K562 (cell line): ENCODE results near the gene ZNF615. TPM values are rescaled to one million over a fixed set of nuclear protein-coding genes. Genes with fewer than 3 reads are reported as not detected.
"Not testable (repeated sequence)": the region's sequence is repeated elsewhere in the genome, so short reads cannot be mapped to it uniquely, and the experiment has no call there.

ENCODE experiments used
- ATAC-seq: fragments of 200-7000 bp; cut with Tn5 transposase; 3 replicates; pipeline ENCODE4 v1.9.1; 2020; ENCODE audit warnings: moderate library complexity
- BruUV-seq: library from RNA; stranded (reverse); fragments of 400-500 nt; replicated peaks from 2 replicates; lab custom pipeline; 2021; lab: Mats Ljungman, UMichigan
- CTCF ChIA-PET: fragments of 300-600 bp; formaldehyde crosslinking; extraction: SDS; loops from one replicate; lab custom pipeline; 2021; ENCODE audit warnings: low intra/inter-chr PET ratio; lab: Yijun Ruan, JAX
- POLR2A ChIA-PET: fragments of 300-600, 350-650 bp; sonication (Branson Sonifier 250); formaldehyde crosslinking; extraction: SDS; loops from one replicate; lab custom pipeline; 2021; ENCODE audit warnings: antibody characterized with exemption, inconsistent platforms; lab: Yijun Ruan, JAX
- DNase-seq, 4 experiments: peaks; one replicate each; pipeline versions ENCODE4 v3.0.0 to v3.0.0-alpha.2; 2011 to 2018; ENCODE audit warnings: low spot score in 3 of 4, mixed read lengths in 3 of 4; ENCODE audit errors: extremely low read depth in 1 of 4
- FAIRE-seq: peaks from 2 replicates; lab custom pipeline; 2011; peaks lifted over from hg19 to GRCh38; lab: Jason Lieb, UNC
- H2AFZ ChIP-seq: 2 replicates; pipeline ENCODE4 v1.6.0; 2011; ENCODE audit warnings: low read depth, low read length, control low read depth, inconsistent platforms
- H3K27ac ChIP-seq: fragments of 200-600 bp; 3 replicates; pipeline ENCODE4 v1.8.0; 2011; ENCODE audit warnings: low read depth, mild to moderate bottlenecking, control low read depth, inconsistent platforms, low read length, moderate library complexity, mixed read lengths; ENCODE audit errors: extremely low read depth
- H3K27me3 ChIP-seq, 2 experiments: fragments of 300-600 bp in 1 of 2; 2 replicates in 1 of 2; 3 replicates in 1 of 2; pipeline versions ENCODE4 v1.6.0 to v1.8.0; 2011; ENCODE audit warnings: inconsistent platforms in 2 of 2, low read length in 2 of 2, mild to moderate bottlenecking in 1 of 2, mixed read lengths in 1 of 2, moderate library complexity in 1 of 2; ENCODE audit not compliant: control insufficient read depth in 2 of 2, insufficient read depth in 2 of 2
- H3K36me3 ChIP-seq: fragments of 300-600 bp; 3 replicates; pipeline ENCODE4 v1.8.0; 2011; ENCODE audit warnings: mild to moderate bottlenecking, low read length, inconsistent platforms; ENCODE audit not compliant: control insufficient read depth, insufficient read depth
- H3K4me1 ChIP-seq, 2 experiments: fragments of 200-600 bp in 1 of 2; replicated peaks in 1 of 2; 2 replicates in 1 of 2; 3 replicates in 1 of 2; pipeline versions ENCODE4 v1.5.1 to v1.8.0; 2011; ENCODE audit warnings: inconsistent platforms in 2 of 2, low read length in 2 of 2, mild to moderate bottlenecking in 1 of 2, mixed read lengths in 1 of 2, moderate library complexity in 1 of 2; ENCODE audit not compliant: control insufficient read depth in 2 of 2, insufficient read depth in 2 of 2
- H3K4me2 ChIP-seq: 2 replicates; pipeline ENCODE4 v1.6.1; 2011; ENCODE audit warnings: low read length, control low read depth, inconsistent platforms, mixed read lengths; ENCODE audit not compliant: insufficient read depth
- H3K4me3 ChIP-seq: fragments of 200-600 bp; sonication (generic), shearing (Covaris generic); 2 replicates; pipeline ENCODE4 v1.5.1; 2016; ENCODE audit warnings: control low read depth, inconsistent platforms
- H3K79me2 ChIP-seq: fragments of 200-600 bp; 3 replicates; pipeline ENCODE4 v1.8.0; 2011; ENCODE audit warnings: low read length, inconsistent platforms; ENCODE audit not compliant: control insufficient read depth, insufficient read depth
- H3K9ac ChIP-seq, 2 experiments: 2 replicates each; pipeline versions ENCODE4 v1.6.0 to v1.6.1; 2011; ENCODE audit warnings: low read depth in 2 of 2, low read length in 2 of 2, control low read depth in 1 of 2, inconsistent platforms in 1 of 2, mild to moderate bottlenecking in 1 of 2, mixed read lengths in 1 of 2; ENCODE audit not compliant: insufficient read depth in 1 of 2
- H3K9me1 ChIP-seq: one replicate; pipeline ENCODE4 v1.6.0; 2011; ENCODE audit warnings: inconsistent platforms, mild to moderate bottlenecking, low read length, moderate library complexity; ENCODE audit not compliant: control insufficient read depth, insufficient read depth
- H3K9me3 ChIP-seq: replicated peaks from 2 replicates; pipeline ENCODE4 v1.5.1; 2011; ENCODE audit warnings: low read depth, low read length, inconsistent platforms; ENCODE audit not compliant: control insufficient read depth, insufficient read depth
- H4K20me1 ChIP-seq: replicated peaks from 2 replicates; pipeline ENCODE4 v1.6.1; 2011; ENCODE audit warnings: low read length, inconsistent platforms, mixed read lengths; ENCODE audit not compliant: control insufficient read depth, insufficient read depth
- POLR3A ChIP-seq: IDR thresholded peaks from 2 replicates; pipeline ENCODE4 v1.6.1; 2011; ENCODE audit warnings: borderline replicate concordance, mild to moderate bottlenecking, moderate library complexity; ENCODE audit not compliant: insufficient read length, insufficient read depth; ENCODE audit errors: extremely low read depth
- WGBS: fragments of 100-300 bp; shearing (Covaris generic); methylation state at CpG from one replicate; pipeline ENCODE4 v1.1.6; 2016; ENCODE audit warnings: low coverage, mixed read lengths; ENCODE audit not compliant: insufficient coverage; ENCODE audit errors: missing lambda C conversion rate; 5-methylcytosine and 5-hydroxymethylcytosine counted together
- in situ Hi-C: fragments of 300-500 bp; cut with MboI; formaldehyde crosslinking; loops from 4 replicates; pipeline ENCODE4 v1.15.0; 2018; ENCODE audit warnings: inconsistent platforms, mixed read lengths
- intact Hi-C: fragments of 100-400 bp; cut with micrococcal nuclease; formaldehyde crosslinking; loops from 2 replicates; pipeline ENCODE4 v1.14.2; 2022
- polyA plus RNA-seq, 8 experiments: library from polyadenylated mRNA; depleted of rRNA in 4 of 8; stranded (reverse) in 5 of 8; unstranded in 3 of 8; fragments of >200 nt; fragmentation: Nextera tagmentation in 2 of 8; fragmentation: Illumina TruSeq in 1 of 8; extraction: Ambion mirVana in 2 of 8; extraction: Trizol in 1 of 8; gene quantifications; 2 replicates each; pipeline versions ENCODE4 v1.2.1 to v1.2.3, GENCODE V29; 2011 to 2014; ENCODE audit warnings: inconsistent platforms in 1 of 8, missing spikeins in 1 of 8
- total RNA-seq, 7 experiments: library from RNA; depleted of rRNA in 6 of 7; stranded (reverse); fragments of >200 nt in 6 of 7; fragmentation: Illumina TruSeq in 2 of 7; extraction: Trizol in 2 of 7; gene quantifications; 2 replicates each; pipeline versions ENCODE4 v1.2.1 to v1.2.3, GENCODE V29; 2011 to 2021; ENCODE audit warnings: low replicate concordance in 1 of 7
- TF ChIP-seq, protein P1 (sequence below), 3 experiments: IDR thresholded peaks in 2 of 3; conservative IDR thresholded peaks in 1 of 3; 2 replicates each; pipeline ENCODE4 v1.5.1; 2011 to 2012; ENCODE audit warnings: low read length in 3 of 3, mild to moderate bottlenecking in 3 of 3, control low read depth in 2 of 3, improper control_type of control experiment in 1 of 3, inconsistent platforms in 1 of 3, low read depth in 1 of 3, mixed read lengths in 1 of 3, moderate library complexity in 1 of 3; ENCODE audit not compliant: insufficient read depth in 2 of 3

ZNF615 gene
- total and polyA plus RNA-seq, 9 of the 15 experiments (the other 6 are each of a cell fraction or from before 2014, with no cell fraction given): 1.2 to 4.4 (median 2.7) TPM

DNA sequence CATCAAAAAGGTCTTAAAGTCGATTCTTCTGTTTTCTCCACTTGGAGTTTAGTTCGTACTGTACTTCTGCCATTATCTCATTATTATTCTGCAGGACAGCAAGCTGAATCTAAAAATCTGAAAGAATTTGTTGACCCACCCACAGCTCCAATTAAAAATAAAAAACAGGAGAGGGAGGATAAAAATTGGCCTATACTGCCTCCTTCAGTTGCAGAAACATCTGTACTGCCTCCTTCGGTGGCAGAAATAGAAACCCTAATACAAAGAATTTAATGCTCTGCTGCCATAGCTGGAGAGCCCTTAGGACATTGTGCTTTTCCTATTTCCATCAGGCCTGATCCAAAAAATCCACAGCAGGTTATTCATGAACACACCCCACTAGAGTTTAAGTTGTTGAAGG is 31.2 kb downstream of the ZNF615 start:
- WGBS: 9% methylated on average over 3 of the region's 3 CpGs
- POLR2A ChIA-PET: no interaction called here
- no peak for FAIRE-seq

DNA sequence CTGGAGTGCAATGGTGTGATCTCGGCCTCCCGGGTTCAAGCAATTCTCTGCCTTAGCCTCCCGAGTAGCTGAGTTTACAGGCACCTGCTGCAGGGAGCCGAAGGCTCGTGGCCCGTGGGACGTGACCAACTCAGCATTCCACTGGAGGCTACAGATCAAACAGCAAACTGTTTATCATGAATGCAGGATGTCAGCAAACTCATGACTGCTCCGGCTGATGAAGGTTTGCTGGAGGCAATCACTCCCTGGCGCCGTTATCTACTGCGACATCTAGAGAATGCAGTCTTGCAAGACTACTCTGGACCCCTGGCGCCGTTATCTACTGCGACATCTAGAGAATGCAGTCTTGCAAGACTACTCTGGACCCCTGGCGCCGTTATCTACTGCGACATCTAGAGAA is 32.2 kb downstream of the ZNF615 start:
- ATAC-seq, BruUV-seq, H3K79me2 ChIP-seq, H3K36me3 ChIP-seq, H3K4me1 ChIP-seq, H3K27ac ChIP-seq, intact Hi-C loops, H4K20me1 ChIP-seq, DNase-seq, H3K4me3 ChIP-seq, in situ Hi-C loops, CTCF ChIA-PET, POLR2A ChIA-PET, FAIRE-seq, H3K4me2 ChIP-seq, H3K27me3 ChIP-seq, H3K9ac ChIP-seq, H3K9me1 ChIP-seq, H2AFZ ChIP-seq: not testable (repeated sequence)
- peaks cover 12% of the 10 kb centered on the region for H3K9me3 ChIP-seq
- 15% methylated on average over 17 of the region's 17 CpGs for WGBS

More for the DNA sequence above, 31.2 kb downstream of the ZNF615 start:
- Histone ChIP-seq H2AFZ (no peak overlapping the region), H4K20me1 (no peaks in the 10 kb centered on the region), H3K4me2 (no peak overlapping the region), H3K9me3 (peaks cover 4% of the 10 kb centered on the region), H3K9ac (no peak overlapping the region), H3K4me3 (no peak overlapping the region), H3K36me3 (no peaks in the 10 kb centered on the region), H3K9me1 (no peaks in the 10 kb centered on the region), H3K27ac (no peak overlapping the region), H3K79me2 (no peaks in the 10 kb centered on the region), H3K4me1 (no peaks in the 10 kb centered on the region), H3K27me3 (no peaks in the 10 kb centered on the region)
- in situ Hi-C loops: no loop called here
- intact Hi-C loops: no loop called here
- TF ChIP-seq, protein P1, sequence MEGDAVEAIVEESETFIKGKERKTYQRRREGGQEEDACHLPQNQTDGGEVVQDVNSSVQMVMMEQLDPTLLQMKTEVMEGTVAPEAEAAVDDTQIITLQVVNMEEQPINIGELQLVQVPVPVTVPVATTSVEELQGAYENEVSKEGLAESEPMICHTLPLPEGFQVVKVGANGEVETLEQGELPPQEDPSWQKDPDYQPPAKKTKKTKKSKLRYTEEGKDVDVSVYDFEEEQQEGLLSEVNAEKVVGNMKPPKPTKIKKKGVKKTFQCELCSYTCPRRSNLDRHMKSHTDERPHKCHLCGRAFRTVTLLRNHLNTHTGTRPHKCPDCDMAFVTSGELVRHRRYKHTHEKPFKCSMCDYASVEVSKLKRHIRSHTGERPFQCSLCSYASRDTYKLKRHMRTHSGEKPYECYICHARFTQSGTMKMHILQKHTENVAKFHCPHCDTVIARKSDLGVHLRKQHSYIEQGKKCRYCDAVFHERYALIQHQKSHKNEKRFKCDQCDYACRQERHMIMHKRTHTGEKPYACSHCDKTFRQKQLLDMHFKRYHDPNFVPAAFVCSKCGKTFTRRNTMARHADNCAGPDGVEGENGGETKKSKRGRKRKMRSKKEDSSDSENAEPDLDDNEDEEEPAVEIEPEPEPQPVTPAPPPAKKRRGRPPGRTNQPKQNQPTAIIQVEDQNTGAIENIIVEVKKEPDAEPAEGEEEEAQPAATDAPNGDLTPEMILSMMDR (IDR thresholded peaks at IDR 0.05 in 2 of 3, conservative IDR thresholded peaks at IDR 0.05 in 1 of 3; ENCODE audit: insufficient read depth in 2 of 3, low read depth in 1 of 3, low read length in 3 of 3): peak in 2 of 3 experiments; percentile 9 to 12; a peak in 1 of 6 replicates
- no peak for TF ChIP-seq POLR3A
- DNase-seq: no peak
- ATAC-seq: no peak
- BruUV-seq: no TSS peak
- CTCF ChIA-PET: no interaction called here
